Adrenal gland (tissue), 12 donors: ENCODE results near the gene CEP72. TPM values are rescaled to one million over a fixed set of nuclear protein-coding genes. Genes with fewer than 3 reads are reported as not detected.

Experiments used
- DNase-seq, 7 donors: peaks; one replicate each; pipeline ENCODE4 v3.0.0-alpha.2; 2019 to 2020
- H3K27ac ChIP-seq, 5 donors: fragments of 200-600 bp; sonication (generic) in 4 of 5; 1 replicate in 3 of 5; 2 replicates in 2 of 5; pipeline versions ENCODE4 v1.5.1 to v1.8.0; 2016 to 2020; ENCODE audit warnings: mild to moderate bottlenecking in 1 of 5
- H3K27me3 ChIP-seq: fragments of 200-600 bp; 2 replicates; pipeline ENCODE4 v1.8.0; 2021
- H3K36me3 ChIP-seq, 2 donors: fragments of 200-600 bp; replicated peaks in 1 of 2; 1 replicate in 1 of 2; 2 replicates in 1 of 2; pipeline versions ENCODE4 v1.5.1 to v1.8.0; 2018 to 2022
- H3K4me1 ChIP-seq, 2 donors: fragments of 200-600 bp; replicated peaks in 1 of 2; 1 replicate in 1 of 2; 2 replicates in 1 of 2; pipeline versions ENCODE4 v1.5.1 to v1.8.0; 2018 to 2021
- H3K4me3 ChIP-seq, 4 donors: fragments of 200-600 bp; sonication (generic) in 3 of 4; one replicate each; pipeline ENCODE4 v1.5.1; 2016 to 2018
- H3K9me3 ChIP-seq, 3 donors: fragments of 200-600 bp; sonication (generic) in 1 of 3; replicated peaks in 1 of 3; 1 replicate in 2 of 3; 2 replicates in 1 of 3; pipeline versions ENCODE4 v1.5.1 to v1.8.0; 2016 to 2021
- CTCF ChIP-seq, 6 experiments: fragments of 450-650 bp in 4 of 6; fragments of 200-600 bp in 2 of 6; sonication (generic) in 1 of 6; IDR thresholded peaks; 1 replicate in 5 of 6; 2 replicates in 1 of 6; pipeline versions ENCODE4 v1.5.1 to v1.8.0; 2016 to 2021; ENCODE audit warnings: antibody characterized with exemption in 6 of 6, mild to moderate bottlenecking in 2 of 6, moderate library complexity in 1 of 6
- POLR2A ChIP-seq, 2 donors: fragments of 450-650 bp; IDR thresholded peaks; one replicate each; pipeline ENCODE4 v1.6.1; 2017; ENCODE audit warnings: antibody characterized with exemption in 2 of 2, mild to moderate bottlenecking in 2 of 2, moderate library complexity in 1 of 2
- WGBS, 4 donors: extraction: QIAGEN DNeasy Blood & Tissue Kit in 2 of 4; methylation state at CpG; one replicate each; pipeline versions ENCODE4 v1.1.5 to v1.1.7; 2013 to 2017; 5-methylcytosine and 5-hydroxymethylcytosine counted together
- intact Hi-C, 2 donors: fragments of 100-400 bp; cut with DNase I; formaldehyde crosslinking; loops; one replicate each; pipeline versions ENCODE4 v1.14.1 to v1.15.0; 2022 to 2023
- polyA plus RNA-seq, 3 donors: library from polyadenylated mRNA; stranded (reverse); fragments of 200-250 nt in 2 of 3; fragments of 350-450 nt in 1 of 3; fragmentation: Illumina TruSeq in 1 of 3; extraction: RNeasy Lipid Tissue Mini Kit (QIAGEN cat#74804) in 1 of 3; gene quantifications; one replicate each; pipeline ENCODE4 v1.2.3, GENCODE V29; 2013 to 2014
- total RNA-seq, 9 donors: library from RNA; depleted of rRNA in 4 of 9; stranded (reverse); fragments of >200 nt in 4 of 9; fragments of 120-200 nt in 1 of 9; fragmentation: NEBNext Ultra II Directional in 1 of 9; extraction: Animal tissue kit (Norgen Biotek cat#: 25700) in 1 of 9; gene quantifications; one replicate each; pipeline versions ENCODE4 v1.1.0 to v1.2.4, GENCODE V29; 2013 to 2023
- donor health status: healthy with polysubstance abuse.
- donor health status: Bipolar disorder and iron deficiency.
- donor health status: DM: yes; HTN: yes; CAD: no.
- donor health status: DM: no; HTN: no; CAD: no.
- donor health status: DM: no; HTN: no; CAD: no.
- donor health status: DM: yes; HTN: yes; CAD: no.

CEP72 gene
- total and polyA plus RNA-seq, 12 donors: 0.36 to 7.8 (median 2.5) TPM

- WGBS, 4 donors: 93 to 100% (median 97%) methylated on average over 1 of the region's 1 CpG
- peak in 1 of 7 donors; percentile 18 for DNase-seq
- intact Hi-C loops: no loop called here
Observed at GRCh38 chr5:589173-589572, 23.0 kb upstream of the CEP72 start.

GRCh38 chr5:589588-589987 lies 22.6 kb upstream of the CEP72 start:
- TF ChIP-seq CTCF (IDR thresholded peaks at IDR 0.05) (no peak), POLR2A (IDR thresholded peaks at IDR 0.05) (no peak)
- peak in 1 of 7 donors; percentile 40 for DNase-seq
- H3K4me1 ChIP-seq: no peaks in the 10 kb centered on the region
- H3K36me3 ChIP-seq: no peaks in the 10 kb centered on the region
- intact Hi-C loops: no loop called here
- no peaks in the 10 kb centered on the region for H3K9me3 ChIP-seq
- H3K4me3 ChIP-seq: no peak overlapping the region
- H3K27me3 ChIP-seq: peaks cover 3% of the 10 kb centered on the region
- H3K27ac ChIP-seq: no peak overlapping the region
- 60 to 71% (median 64%) methylated on average over 1 of the region's 1 CpG for WGBS, 4 donors

More at GRCh38 chr5:589173-589572, 23.0 kb upstream of the CEP72 start:
- no peak overlapping the region for H3K4me3 ChIP-seq
- no peaks in the 10 kb centered on the region for H3K9me3 ChIP-seq
- no peak overlapping the region for H3K27ac ChIP-seq
- no peak for TF ChIP-seq CTCF (IDR thresholded peaks at IDR 0.05)
- no peak for TF ChIP-seq POLR2A (IDR thresholded peaks at IDR 0.05)
- H3K36me3 ChIP-seq: no peaks in the 10 kb centered on the region
- H3K4me1 ChIP-seq: no peaks in the 10 kb centered on the region
- H3K27me3 ChIP-seq: no peaks in the 10 kb centered on the region

- Histone ChIP-seq H3K9me3 (no peaks in the 10 kb centered on the region), H3K4me1 (no peaks in the 10 kb centered on the region), H3K36me3 (no peaks in the 10 kb centered on the region), H3K4me3 (no peak overlapping the region), H3K27me3 (peaks cover 4% of the 10 kb centered on the region), H3K27ac (no peak overlapping the region)
- intact Hi-C loops: no loop called here
- no peak for DNase-seq
- no peak for TF ChIP-seq CTCF (IDR thresholded peaks at IDR 0.05)
- TF ChIP-seq POLR2A (IDR thresholded peaks at IDR 0.05): no peak
Observed at GRCh38 chr5:590346-590745, 21.8 kb upstream of the CEP72 start.

- DNase-seq: peak in 1 of 7 donors; percentile 21
- H3K4me1 ChIP-seq: no peaks in the 10 kb centered on the region
- WGBS, 4 donors: 80 to 86% (median 82%) methylated on average over 1 to 5 of the region's 5 CpGs
- intact Hi-C loops: no loop called here
- H3K9me3 ChIP-seq: no peaks in the 10 kb centered on the region
- peaks cover 12% of the 10 kb centered on the region for H3K27me3 ChIP-seq
- TF ChIP-seq POLR2A (IDR thresholded peaks at IDR 0.05) (no peak), CTCF (IDR thresholded peaks at IDR 0.05) (no peak)
- no peaks in the 10 kb centered on the region for H3K36me3 ChIP-seq
- no peak overlapping the region for H3K4me3 ChIP-seq
- H3K27ac ChIP-seq: no peak overlapping the region
Observed at GRCh38 chr5:591746-592145, 20.4 kb upstream of the CEP72 start.
